Measurements from ENCODE around the gene ADGRG1.

GRCh38 chr16:57648125-57648524, 19.7 kb downstream of the ADGRG1 start:
- TF ChIP-seq, protein P1, sequence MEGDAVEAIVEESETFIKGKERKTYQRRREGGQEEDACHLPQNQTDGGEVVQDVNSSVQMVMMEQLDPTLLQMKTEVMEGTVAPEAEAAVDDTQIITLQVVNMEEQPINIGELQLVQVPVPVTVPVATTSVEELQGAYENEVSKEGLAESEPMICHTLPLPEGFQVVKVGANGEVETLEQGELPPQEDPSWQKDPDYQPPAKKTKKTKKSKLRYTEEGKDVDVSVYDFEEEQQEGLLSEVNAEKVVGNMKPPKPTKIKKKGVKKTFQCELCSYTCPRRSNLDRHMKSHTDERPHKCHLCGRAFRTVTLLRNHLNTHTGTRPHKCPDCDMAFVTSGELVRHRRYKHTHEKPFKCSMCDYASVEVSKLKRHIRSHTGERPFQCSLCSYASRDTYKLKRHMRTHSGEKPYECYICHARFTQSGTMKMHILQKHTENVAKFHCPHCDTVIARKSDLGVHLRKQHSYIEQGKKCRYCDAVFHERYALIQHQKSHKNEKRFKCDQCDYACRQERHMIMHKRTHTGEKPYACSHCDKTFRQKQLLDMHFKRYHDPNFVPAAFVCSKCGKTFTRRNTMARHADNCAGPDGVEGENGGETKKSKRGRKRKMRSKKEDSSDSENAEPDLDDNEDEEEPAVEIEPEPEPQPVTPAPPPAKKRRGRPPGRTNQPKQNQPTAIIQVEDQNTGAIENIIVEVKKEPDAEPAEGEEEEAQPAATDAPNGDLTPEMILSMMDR (IDR thresholded peaks at IDR 0.05): no peak
- no peak for TF ChIP-seq POLR2A (IDR thresholded peaks at IDR 0.05)
